Activated T-cell treated with anti-CD3 and anti-CD28 coated beads for 4 hours (primary cell): ENCODE data around the gene PAPPA.

Source experiments
- DNase-seq: peaks from one replicate; pipeline ENCODE4 v3.0.0-alpha.2; 2020

PAPPA gene, protein sequence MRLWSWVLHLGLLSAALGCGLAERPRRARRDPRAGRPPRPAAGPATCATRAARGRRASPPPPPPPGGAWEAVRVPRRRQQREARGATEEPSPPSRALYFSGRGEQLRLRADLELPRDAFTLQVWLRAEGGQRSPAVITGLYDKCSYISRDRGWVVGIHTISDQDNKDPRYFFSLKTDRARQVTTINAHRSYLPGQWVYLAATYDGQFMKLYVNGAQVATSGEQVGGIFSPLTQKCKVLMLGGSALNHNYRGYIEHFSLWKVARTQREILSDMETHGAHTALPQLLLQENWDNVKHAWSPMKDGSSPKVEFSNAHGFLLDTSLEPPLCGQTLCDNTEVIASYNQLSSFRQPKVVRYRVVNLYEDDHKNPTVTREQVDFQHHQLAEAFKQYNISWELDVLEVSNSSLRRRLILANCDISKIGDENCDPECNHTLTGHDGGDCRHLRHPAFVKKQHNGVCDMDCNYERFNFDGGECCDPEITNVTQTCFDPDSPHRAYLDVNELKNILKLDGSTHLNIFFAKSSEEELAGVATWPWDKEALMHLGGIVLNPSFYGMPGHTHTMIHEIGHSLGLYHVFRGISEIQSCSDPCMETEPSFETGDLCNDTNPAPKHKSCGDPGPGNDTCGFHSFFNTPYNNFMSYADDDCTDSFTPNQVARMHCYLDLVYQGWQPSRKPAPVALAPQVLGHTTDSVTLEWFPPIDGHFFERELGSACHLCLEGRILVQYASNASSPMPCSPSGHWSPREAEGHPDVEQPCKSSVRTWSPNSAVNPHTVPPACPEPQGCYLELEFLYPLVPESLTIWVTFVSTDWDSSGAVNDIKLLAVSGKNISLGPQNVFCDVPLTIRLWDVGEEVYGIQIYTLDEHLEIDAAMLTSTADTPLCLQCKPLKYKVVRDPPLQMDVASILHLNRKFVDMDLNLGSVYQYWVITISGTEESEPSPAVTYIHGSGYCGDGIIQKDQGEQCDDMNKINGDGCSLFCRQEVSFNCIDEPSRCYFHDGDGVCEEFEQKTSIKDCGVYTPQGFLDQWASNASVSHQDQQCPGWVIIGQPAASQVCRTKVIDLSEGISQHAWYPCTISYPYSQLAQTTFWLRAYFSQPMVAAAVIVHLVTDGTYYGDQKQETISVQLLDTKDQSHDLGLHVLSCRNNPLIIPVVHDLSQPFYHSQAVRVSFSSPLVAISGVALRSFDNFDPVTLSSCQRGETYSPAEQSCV (N-terminal part only)

GRCh38 chr9:116153765-116154333 lies at the start of gene PAPPA:
PAPPA (plus strand) TSS chr9:116153791; CDS start chr9:116154173, 382 bp downstream.
- DNase-seq, result no peak

DNA sequence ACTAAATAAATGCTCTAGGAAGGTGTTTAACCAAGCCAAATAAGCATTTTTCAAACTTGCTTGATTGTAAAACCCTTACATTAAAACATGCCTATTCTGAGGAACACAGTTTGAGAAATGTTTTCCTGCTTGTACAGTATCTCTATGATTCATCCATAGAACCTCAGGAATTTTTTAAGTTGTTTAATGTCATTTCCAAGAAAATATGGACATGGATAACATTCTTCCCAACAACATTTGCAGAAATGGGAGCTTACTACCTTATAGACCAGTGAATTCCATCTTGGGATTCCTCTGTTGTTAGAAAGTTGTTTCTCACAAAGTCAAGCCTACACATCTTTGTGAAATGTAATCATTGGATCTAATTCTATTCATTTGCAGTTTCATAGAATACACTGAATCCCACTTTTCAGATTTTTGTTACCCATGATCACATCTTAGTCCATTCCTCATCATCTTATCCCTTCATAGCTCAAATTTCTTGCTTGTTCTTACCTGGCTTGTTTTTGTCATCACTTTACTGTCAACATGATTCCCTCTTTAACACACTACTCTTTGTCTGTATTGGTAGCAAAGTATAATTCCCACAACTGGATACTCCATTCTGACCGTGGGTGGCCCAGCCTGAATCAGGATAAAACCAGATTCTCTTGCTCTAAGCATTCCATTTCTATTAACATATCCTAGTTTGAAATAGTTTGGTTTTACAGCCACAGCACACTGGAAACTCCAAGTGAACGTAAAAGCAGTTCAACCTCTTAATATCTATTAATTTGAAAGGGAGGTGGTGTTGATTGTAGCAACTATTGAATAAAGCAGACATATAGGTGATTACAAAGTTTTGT lies 49.4 kb upstream of the PAPPA start:
- no peak for DNase-seq

- DNase-seq, result no peak
Observed at GRCh38 chr9:116112236-116112635, 41.4 kb upstream of the PAPPA start.

DNA sequence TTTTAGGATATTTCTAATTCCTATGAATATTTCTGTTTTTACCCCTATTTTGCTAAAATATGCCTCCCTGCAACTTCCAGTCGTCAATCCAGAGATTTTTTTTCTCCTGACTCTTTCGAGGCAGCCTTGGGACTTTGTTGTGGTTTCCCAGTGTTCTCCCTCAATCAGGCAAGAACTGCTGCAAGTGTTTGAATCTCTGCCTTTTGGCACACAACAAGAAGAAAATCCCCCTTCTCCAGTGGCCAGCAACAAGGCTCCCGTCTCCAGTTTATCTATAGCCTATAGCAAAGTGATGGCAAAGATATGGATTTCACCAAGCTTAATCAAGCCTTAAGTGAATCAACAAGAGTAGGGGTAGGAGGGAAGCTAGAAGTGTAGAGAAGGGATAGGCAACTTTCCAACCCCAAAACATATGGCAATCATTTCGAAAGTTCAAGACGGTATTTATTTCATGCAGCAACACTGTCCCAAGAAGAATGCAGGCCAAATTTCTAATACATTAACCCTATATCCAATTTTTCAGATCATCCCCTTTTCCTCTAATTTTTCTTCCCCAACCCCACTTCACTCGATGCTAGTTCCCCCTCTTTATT lies 37.7 kb upstream of the PAPPA start:
- DNase-seq, result no peak

DNA sequence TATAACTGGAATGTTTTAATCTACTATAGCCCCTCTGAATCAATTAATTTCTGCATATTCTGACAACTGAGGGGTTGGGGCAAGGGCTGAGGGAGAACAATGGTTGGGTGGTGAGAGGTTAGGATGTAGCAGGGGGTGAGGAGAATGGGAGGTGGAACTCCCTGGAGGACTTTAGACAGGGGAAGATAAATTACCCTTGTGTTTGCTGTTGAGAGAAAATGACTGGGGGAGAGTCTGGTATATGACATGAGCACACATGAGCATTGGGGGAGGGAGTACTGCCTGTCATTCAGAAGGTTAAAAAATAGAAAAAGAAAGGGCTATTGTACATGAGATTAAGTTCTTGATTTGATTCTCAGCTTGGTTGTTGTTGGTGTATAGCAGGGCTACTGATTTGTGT lies 37.2 kb upstream of the PAPPA start:
- no peak for DNase-seq

DNA sequence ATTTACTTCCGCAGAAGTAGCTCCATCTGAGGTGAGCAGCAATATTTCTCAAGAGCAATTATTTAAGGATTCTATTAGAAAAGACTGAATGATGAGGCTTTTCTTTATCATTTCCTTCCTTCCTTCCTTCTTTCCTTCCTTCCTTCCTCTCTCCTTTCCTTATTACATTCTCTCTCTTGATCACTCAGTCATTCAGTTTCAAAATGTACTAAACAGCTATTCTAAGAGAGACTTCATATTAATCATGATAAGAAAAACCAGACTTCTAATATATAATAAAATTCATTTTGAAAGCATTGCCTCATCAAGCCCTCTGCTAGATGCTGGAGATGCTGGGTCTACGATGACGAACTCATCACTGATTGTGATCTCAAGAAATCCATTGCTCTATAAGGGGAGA lies 30.4 kb upstream of the PAPPA start:
- no peak for DNase-seq

DNA sequence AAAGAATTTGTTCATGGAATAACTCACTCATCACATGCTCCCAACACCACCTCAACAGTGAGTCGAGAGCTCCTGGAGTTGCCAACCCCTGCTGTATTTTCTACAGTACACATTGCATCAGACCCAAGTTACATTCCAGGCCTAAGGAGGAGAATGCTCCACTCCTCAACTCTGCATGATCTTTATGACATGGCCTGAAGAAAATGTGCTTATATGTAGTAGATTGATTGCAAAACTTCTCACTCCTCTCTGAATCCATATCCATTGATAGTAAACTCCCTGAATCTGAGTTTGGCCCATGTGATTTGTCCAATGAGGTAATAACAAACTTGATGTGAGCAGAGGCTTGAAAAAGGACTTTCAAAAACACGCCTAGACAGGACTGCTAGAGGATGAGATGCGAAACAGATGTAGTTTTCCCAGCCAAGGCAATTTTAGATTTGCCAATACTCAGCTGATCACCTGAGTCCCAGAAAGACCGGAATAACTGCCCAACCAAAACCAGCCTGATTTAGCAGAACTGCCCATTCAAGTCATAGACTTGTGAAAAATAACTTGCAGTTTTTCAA lies 29.0 kb upstream of the PAPPA start:
- DNase-seq, result no peak

GRCh38 chr9:116133163-116133562 lies 20.4 kb upstream of the PAPPA start:
- DNase-seq, result no peak

- DNase-seq, result no peak
Observed at GRCh38 chr9:116134975-116135374, 18.6 kb upstream of the PAPPA start.

DNA sequence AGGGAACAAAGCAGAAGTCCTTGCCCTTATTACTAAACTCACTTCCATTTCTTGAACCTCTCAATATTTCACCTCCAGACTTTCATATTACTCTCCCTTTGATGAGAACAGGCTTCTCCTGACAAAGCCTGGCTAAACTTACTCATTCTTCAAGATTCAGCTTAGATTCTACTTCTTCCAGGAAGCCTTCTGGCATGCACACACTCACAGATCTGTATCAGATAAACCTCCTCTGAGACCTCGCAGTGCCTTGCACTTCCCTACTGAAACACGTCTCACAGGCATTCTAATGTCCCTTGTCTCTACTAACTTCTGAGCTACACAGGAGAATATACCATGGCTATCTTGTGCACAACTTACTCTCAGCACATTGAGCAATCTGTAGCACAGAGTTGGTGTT lies 16.6 kb upstream of the PAPPA start:
- DNase-seq, result no peak

DNA sequence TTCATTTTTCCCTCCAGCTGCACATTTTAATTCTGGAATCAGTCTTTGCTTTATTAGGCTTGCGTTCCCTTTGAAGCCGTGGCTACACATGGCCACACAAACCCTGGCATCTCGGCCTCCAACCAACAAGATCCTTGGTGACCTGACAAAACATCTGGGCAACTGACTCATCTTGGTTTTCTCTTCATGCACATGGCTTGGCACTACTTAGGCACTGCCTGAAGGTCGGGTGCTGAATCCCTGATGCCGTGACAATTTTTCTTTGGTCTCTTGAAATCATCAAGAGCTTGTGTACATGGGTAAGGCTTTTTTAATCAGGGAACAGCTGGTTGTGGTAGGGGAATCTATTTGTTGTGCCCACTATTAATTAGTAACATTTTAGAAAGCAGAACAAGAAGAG lies 16.0 kb upstream of the PAPPA start:
- no peak for DNase-seq

DNA sequence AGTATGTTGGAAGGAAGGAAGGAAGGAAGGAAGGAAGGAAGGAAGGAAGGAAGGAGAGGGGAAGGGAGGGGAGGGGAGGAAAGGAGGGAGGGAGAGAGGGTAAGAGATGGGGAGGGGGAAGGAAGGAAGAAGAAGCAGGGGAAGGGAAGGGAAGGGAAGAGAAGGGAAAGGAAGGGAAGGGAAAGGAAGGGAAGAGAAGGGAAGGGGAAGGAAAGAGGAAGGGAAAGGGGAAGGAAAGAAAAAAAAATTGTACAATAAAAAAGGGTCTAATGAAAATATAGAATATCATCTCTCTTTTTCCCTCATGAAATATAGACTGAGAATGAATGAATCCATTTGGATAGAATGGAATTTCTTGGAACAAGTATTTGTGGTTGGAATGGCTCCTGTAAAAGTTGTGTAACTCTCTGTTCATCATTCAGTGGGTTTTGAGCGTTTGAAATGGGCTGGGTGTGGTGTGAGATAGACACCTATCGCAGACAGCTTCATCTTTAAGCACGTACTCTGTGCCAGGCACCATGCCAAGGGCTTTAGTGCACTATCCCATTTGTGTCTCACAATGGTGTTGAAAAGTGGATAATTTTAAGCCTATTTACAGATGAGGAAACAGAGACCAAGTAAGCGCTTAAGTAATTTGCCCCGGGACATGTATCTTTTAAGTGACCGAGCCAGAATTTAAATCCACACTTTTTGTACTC lies 11.6 kb upstream of the PAPPA start:
- no peak for DNase-seq

- no peak for DNase-seq
Observed at GRCh38 chr9:116142706-116143492, 10.7 kb upstream of the PAPPA start.

- no peak for DNase-seq
Observed at GRCh38 chr9:116144038-116144437, 9.6 kb upstream of the PAPPA start.

GRCh38 chr9:116144555-116144954 lies 9.0 kb upstream of the PAPPA start:
- DNase-seq, result no peak

DNA sequence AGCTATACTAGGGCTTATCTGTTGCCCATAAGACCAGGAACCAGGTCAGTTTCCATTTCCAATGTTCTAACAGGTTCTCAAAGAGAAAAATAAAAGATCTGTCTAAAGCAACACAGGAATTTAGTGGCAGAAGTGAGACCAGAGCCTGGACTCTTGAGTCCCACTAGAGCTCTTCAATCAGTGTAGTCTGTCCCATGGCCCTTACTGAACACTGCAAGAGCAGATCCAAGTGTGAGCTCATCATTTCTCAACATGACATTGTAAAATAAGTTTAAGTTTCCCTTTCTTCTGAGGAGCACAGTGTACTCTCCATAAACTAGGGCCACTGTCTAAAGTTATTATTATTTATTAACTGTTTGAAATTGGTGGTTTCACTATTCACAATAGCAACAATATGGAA lies 8.6 kb upstream of the PAPPA start:
- DNase-seq, result no peak

DNA sequence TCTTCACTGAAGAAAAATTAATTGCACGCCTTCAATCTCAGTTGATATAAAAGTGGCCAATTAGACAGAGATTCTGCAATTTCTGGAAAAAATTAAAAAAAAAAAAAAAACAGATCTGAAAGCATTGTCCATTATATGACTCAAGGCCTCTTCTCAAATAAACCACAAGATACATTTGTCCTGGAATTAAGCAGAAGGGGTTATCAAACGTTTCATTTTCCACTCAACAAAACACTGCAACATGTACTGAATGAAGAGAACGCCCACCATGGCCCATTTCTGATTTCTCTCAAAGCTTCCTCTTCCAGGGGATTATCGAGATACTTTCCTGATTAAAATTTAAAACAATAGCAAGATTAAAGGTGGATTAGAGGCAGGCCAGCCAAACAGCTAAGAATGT lies 5.8 kb upstream of the PAPPA start:
- DNase-seq, result no peak

DNA sequence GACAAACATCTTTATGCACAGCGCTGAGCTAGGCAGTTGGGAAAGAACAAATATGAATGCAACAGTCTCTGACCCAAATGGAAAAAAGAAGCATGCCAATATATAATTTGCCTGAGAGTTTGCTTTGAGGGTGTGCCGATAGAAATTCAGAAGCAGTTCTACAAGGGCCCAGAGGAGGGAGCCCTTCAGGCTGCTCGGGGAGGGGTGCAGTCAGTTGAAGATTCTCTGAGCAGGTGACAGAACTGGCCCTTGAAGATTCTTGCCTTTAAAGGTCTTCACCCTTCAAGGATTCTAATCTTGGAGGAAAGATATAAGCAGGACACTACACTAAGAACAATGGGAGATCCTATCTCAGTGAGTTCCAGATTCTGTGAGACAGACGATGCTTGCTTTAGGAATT lies 3.7 kb upstream of the PAPPA start:
- no peak for DNase-seq

- no peak for DNase-seq
Observed at GRCh38 chr9:116151199-116151598, 2.4 kb upstream of the PAPPA start.

DNA sequence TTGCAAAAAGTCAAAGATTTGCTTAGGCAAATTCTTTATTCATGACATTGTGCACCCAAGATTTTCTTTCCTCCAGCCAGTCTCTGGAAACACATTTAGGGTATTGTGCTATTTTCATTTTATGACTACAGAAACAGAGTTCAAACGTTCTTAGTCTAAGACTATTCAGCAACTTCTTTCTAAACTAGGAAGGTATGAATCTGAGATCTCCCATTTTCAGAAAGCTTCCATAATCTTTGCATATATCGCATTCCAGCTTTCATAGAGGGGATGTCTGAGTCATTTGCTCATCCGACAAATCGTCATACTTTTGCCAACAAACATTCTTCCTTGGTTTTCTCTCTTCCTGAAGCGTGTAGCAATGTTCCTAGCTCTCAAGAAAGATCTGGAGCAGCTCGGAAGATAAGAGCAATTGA lies 1.6 kb upstream of the PAPPA start:
- no peak for DNase-seq
